Hematopoietic multipotent progenitor cell treated with erythropoietin and hydrocortisone succinate and interleukin-3 and kit ligand, for 15 days (in vitro differentiated cells): ENCODE results near the gene CTBS.
A peak's percentile ranks its signal among the peaks of the same experiment; 100 is the strongest.

Source experiments
- DNase-seq: peaks from one replicate; pipeline ENCODE4 v3.0.0-alpha.2; 2015; ENCODE audit warnings: low spot score

The CTBS gene

GRCh38 chr1:84506002-84506728 is 68.1 kb downstream of the CTBS start, which contains the start of the genes GNG5 and SPATA1:
GNG5 (minus strand) TSS chr1:84506581; CDS start chr1:84506091, 490 bp downstream.
SPATA1 (plus strand) TSS chr1:84506386; CDS start chr1:84516360, 9,974 bp downstream.
- DNase-seq, result peak; percentile 97

- DNase-seq, result no peak
Observed at GRCh38 chr1:84505493-84506001, 68.7 kb downstream of the CTBS start.

- peak; percentile 16 for DNase-seq
Observed at GRCh38 chr1:84504580-84505492, 69.4 kb downstream of the CTBS start.

GRCh38 chr1:84502927-84503326 is 71.3 kb downstream of the CTBS start:
- no peak for DNase-seq
